A549 (cell line): ENCODE measurements around the gene KHDC1. TPM values are rescaled to one million over a fixed set of nuclear protein-coding genes. Genes with fewer than 3 reads are reported as not detected.

Experiments used
- ATAC-seq, 2 experiments: fragments of 200-7000 bp in 1 of 2; fragments of >200 bp in 1 of 2; cut with Nextera tagmentation in 1 of 2; cut with Tn5 transposase in 1 of 2; 3 replicates each; pipeline versions ENCODE4 v1.8.0 to v1.9.1; 2018 to 2020; ENCODE audit warnings: mild to moderate bottlenecking in 1 of 2, moderate library complexity in 1 of 2
- CTCF ChIA-PET: fragments of 300-600 bp; sonication (Branson Sonifier 250); formaldehyde crosslinking; extraction: SDS; loops from one replicate; lab custom pipeline; 2021; ENCODE audit warnings: antibody characterized with exemption, inconsistent platforms; lab: Yijun Ruan, JAX
- POLR2A ChIA-PET: fragments of 350-600 bp; formaldehyde crosslinking; extraction: SDS; loops from one replicate; lab custom pipeline; 2021; ENCODE audit warnings: antibody characterized with exemption, inconsistent platforms; lab: Yijun Ruan, JAX
- DNase-seq, 2 experiments: peaks; one replicate each; pipeline versions ENCODE4 v3.0.0 to v3.0.0-alpha.2; 2011 to 2016; ENCODE audit warnings: low read depth in 1 of 2, low spot score in 1 of 2
- FAIRE-seq: peaks from 2 replicates; lab custom pipeline; 2011; peaks lifted over from hg19 to GRCh38; lab: Jason Lieb, UNC
- H3K27ac ChIP-seq, 2 experiments: fragments of >200 bp; sonication (Bioruptor Twin); formaldehyde crosslinking; 3 replicates each; pipeline ENCODE4 v1.5.1; 2016 to 2017
- H3K4me1 ChIP-seq: fragments of >200 bp; sonication (Bioruptor Twin); formaldehyde crosslinking; 3 replicates; pipeline ENCODE4 v1.6.1; 2016
- H3K4me2 ChIP-seq: fragments of >200 bp; sonication (Bioruptor Twin); formaldehyde crosslinking; 3 replicates; pipeline ENCODE4 v1.6.1; 2016
- H3K4me3 ChIP-seq: fragments of >200 bp; sonication (Bioruptor Twin); formaldehyde crosslinking; 3 replicates; pipeline ENCODE4 v1.5.1; 2016
- H3K9me3 ChIP-seq: fragments of >200 bp; sonication (Bioruptor Twin); formaldehyde crosslinking; 3 replicates; pipeline ENCODE4 v1.6.1; 2016
- CBX8 ChIP-seq: fragments of 200-600 bp; sonication (generic); IDR thresholded peaks from 2 replicates; pipeline ENCODE4 v1.6.1; 2016
- CHD2 ChIP-seq: fragments of 150-350 bp; IDR thresholded peaks from 2 replicates; pipeline ENCODE4 v1.6.1; 2014; ENCODE audit warnings: low read length; ENCODE audit not compliant: partially characterized antibody
- EHMT2 ChIP-seq: fragments of 200-600 bp; sonication (generic); IDR thresholded peaks from 2 replicates; pipeline ENCODE4 v1.6.1; 2016; ENCODE audit warnings: antibody characterized with exemption, low read depth, mild to moderate bottlenecking, moderate library complexity
- ESRRA ChIP-seq: fragments of 150-350 bp; IDR thresholded peaks from 2 replicates; pipeline ENCODE4 v1.6.1; 2014; ENCODE audit warnings: mild to moderate bottlenecking, low read length, borderline replicate concordance
- FOSB ChIP-seq: fragments of 250-450 bp; sonication (Bioruptor Pico); IDR thresholded peaks from 2 replicates; pipeline ENCODE4 v1.5.0; 2020; ENCODE audit warnings: mild to moderate bottlenecking, moderate library complexity
- GATA3 ChIP-seq: IDR thresholded peaks from 2 replicates; pipeline ENCODE4 v1.6.1; 2012; ENCODE audit warnings: borderline replicate concordance
- HDAC2 ChIP-seq: fragments of 200-600 bp; sonication (generic); IDR thresholded peaks from 2 replicates; pipeline ENCODE4 v1.6.1; 2016
- HOXA7 ChIP-seq: fragments of 250-450 bp; sonication (Bioruptor Pico); IDR thresholded peaks from 2 replicates; pipeline ENCODE4 v1.5.0; 2020; ENCODE audit warnings: mild to moderate bottlenecking, moderate library complexity
- KDM5A ChIP-seq: fragments of 200-600 bp; sonication (generic); IDR thresholded peaks from 2 replicates; pipeline ENCODE4 v1.6.1; 2016; ENCODE audit warnings: antibody characterized with exemption, mild to moderate bottlenecking
- MAFK ChIP-seq: fragments of 450-650 bp; IDR thresholded peaks from 2 replicates; pipeline ENCODE4 v1.6.1; 2014; ENCODE audit not compliant: partially characterized antibody
- MYC ChIP-seq: IDR thresholded peaks from 2 replicates; pipeline ENCODE4 v1.6.1; 2012; ENCODE audit warnings: mild to moderate bottlenecking, inconsistent platforms, low read length, improper control_type of control experiment, borderline replicate concordance
- NPAS2 ChIP-seq: fragments of 250-450 bp; sonication (Bioruptor Pico); IDR thresholded peaks from 2 replicates; pipeline ENCODE4 v1.8.0; 2022; ENCODE audit warnings: mild to moderate bottlenecking, moderate library complexity, borderline replicate concordance
- PHF8 ChIP-seq: fragments of 200-600 bp; sonication (generic); IDR thresholded peaks from 2 replicates; pipeline ENCODE4 v1.6.1; 2016; ENCODE audit warnings: low read depth, mild to moderate bottlenecking, antibody characterized with exemption, moderate library complexity, borderline replicate concordance
- POLR2A ChIP-seq: IDR thresholded peaks from 2 replicates; pipeline ENCODE4 v1.6.1; 2012; ENCODE audit warnings: mild to moderate bottlenecking, low read length
- TP53 ChIP-seq: fragments of 250-450 bp; sonication (Bioruptor Pico); IDR thresholded peaks from 2 replicates; pipeline ENCODE4 v1.5.0; 2021; ENCODE audit warnings: mild to moderate bottlenecking, moderate library complexity
- ZC3H11A ChIP-seq: fragments of 450-650 bp; IDR thresholded peaks from 2 replicates; pipeline ENCODE4 v1.6.1; 2014; ENCODE audit warnings: antibody characterized with exemption, mild to moderate bottlenecking
- WGBS: methylation state at CpG from one replicate; pipeline ENCODE4 v1.1.6; 2017; ENCODE audit errors: missing lambda C conversion rate; 5-methylcytosine and 5-hydroxymethylcytosine counted together
- polyA plus RNA-seq, 4 experiments: library from polyadenylated mRNA; depleted of rRNA in 3 of 4; stranded (reverse); fragments of >200 nt; fragmentation: RNase III in 1 of 4; extraction: RNeasy Plus Mini Kit Qiagen cat#74134 plus additional on column Dnase treatment in 1 of 4; gene quantifications; 2 replicates in 3 of 4; 3 replicates in 1 of 4; pipeline ENCODE4 v1.2.3, GENCODE V29; 2011 to 2017
- TF ChIP-seq, protein P1 (sequence below): fragments of >200 bp; sonication (Bioruptor Twin); formaldehyde crosslinking; IDR thresholded peaks from 3 replicates; pipeline ENCODE4 v1.5.1; 2016
- TF ChIP-seq, protein P2 (sequence below): IDR thresholded peaks from 2 replicates; pipeline ENCODE4 v1.6.1; 2012; ENCODE audit warnings: low read depth, borderline replicate concordance
- TF ChIP-seq, protein P3 (sequence below): fragments of 200-600 bp; sonication (generic); IDR thresholded peaks from 2 replicates; pipeline ENCODE4 v1.6.1; 2016; ENCODE audit warnings: antibody characterized with exemption, mild to moderate bottlenecking, moderate library complexity
- TF ChIP-seq, protein P4 (sequence below): fragments of >200 bp; sonication (Bioruptor Twin); formaldehyde crosslinking; IDR thresholded peaks from 2 replicates; pipeline ENCODE4 v1.6.1; 2016

Gene KHDC1
- polyA plus RNA-seq, 2 of the 4 experiments (the other 2 are of a cell fraction): 4.5 to 5.2 TPM

DNA sequence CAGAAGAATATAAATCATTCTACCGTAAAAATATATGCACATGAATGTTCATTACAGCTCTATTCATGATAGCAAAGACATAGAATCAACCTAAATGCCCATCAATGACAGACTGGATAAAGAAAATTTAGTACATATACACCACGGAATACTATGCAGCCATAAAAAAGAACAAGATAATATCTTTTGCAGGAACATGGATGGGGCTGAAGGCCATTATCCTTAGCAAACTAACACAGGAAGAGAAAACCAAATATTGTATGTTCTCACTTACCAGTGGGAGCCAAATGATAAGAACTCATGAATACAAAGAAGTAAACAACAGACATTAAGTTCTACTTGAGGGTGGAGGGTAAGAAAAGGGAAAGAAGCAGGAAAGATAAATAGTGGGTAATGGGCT is 46.1 kb downstream of the KHDC1 start:
- DNase-seq (no peak), FAIRE-seq (no peak), ATAC-seq (no peak)
- WGBS: 45% methylated on average over 2 of the region's 2 CpGs
- Histone ChIP-seq H3K4me3 (no peak overlapping the region), H3K4me2 (no peak overlapping the region), H3K9me3 (no peaks in the 10 kb centered on the region), H3K4me1 (no peaks in the 10 kb centered on the region), H3K27ac (no peak overlapping the region)
- ChIA-PET POLR2A (no interaction called here), CTCF (no interaction called here)
- TF ChIP-seq GATA3 (no peak), POLR2A (no peak), NPAS2 (CRISPR knock-in tag) (no peak), EHMT2 (no peak), PHF8 (no peak), ESRRA (no peak), MAFK (no peak), KDM5A (no peak), HDAC2 (no peak), ZC3H11A (no peak), CBX8 (no peak)
- TF ChIP-seq, protein P1, sequence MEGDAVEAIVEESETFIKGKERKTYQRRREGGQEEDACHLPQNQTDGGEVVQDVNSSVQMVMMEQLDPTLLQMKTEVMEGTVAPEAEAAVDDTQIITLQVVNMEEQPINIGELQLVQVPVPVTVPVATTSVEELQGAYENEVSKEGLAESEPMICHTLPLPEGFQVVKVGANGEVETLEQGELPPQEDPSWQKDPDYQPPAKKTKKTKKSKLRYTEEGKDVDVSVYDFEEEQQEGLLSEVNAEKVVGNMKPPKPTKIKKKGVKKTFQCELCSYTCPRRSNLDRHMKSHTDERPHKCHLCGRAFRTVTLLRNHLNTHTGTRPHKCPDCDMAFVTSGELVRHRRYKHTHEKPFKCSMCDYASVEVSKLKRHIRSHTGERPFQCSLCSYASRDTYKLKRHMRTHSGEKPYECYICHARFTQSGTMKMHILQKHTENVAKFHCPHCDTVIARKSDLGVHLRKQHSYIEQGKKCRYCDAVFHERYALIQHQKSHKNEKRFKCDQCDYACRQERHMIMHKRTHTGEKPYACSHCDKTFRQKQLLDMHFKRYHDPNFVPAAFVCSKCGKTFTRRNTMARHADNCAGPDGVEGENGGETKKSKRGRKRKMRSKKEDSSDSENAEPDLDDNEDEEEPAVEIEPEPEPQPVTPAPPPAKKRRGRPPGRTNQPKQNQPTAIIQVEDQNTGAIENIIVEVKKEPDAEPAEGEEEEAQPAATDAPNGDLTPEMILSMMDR: no peak

DNA sequence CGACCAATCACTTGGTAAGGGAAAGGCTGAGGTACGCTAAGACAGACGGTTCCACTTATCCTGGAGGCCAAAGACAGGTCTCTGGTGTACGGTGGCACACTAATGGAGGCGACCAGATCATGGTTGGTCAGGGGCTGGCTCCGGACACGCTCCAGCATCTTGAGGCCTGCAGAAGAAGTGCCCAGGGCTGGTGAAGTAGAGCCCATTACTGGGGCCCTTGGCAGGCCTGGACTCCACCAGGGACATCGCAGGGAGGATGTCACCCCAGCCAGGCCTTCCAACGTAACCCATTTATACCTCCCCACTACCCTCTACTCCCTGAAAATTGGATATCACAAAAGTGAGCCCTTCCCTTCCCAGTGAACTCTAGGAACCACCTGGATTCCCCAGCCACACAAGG is 53.9 kb downstream of the KHDC1 start:
- POLR2A ChIA-PET: no interaction called here
- CTCF ChIA-PET: no interaction called here
- ATAC-seq (no peak), FAIRE-seq (no peak), DNase-seq (no peak)
- Histone ChIP-seq H3K9me3 (no peaks in the 10 kb centered on the region), H3K4me1 (no peaks in the 10 kb centered on the region), H3K27ac (no peak overlapping the region), H3K4me2 (no peak overlapping the region), H3K4me3 (no peak overlapping the region)
- TF ChIP-seq, protein P2, sequence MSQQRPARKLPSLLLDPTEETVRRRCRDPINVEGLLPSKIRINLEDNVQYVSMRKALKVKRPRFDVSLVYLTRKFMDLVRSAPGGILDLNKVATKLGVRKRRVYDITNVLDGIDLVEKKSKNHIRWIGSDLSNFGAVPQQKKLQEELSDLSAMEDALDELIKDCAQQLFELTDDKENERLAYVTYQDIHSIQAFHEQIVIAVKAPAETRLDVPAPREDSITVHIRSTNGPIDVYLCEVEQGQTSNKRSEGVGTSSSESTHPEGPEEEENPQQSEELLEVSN: no peak
- TF ChIP-seq HOXA7 (no peak), TP53 (CRISPR knock-in tag) (no peak), FOSB (no peak), CHD2 (no peak), MYC (no peak)
- TF ChIP-seq, protein P3, sequence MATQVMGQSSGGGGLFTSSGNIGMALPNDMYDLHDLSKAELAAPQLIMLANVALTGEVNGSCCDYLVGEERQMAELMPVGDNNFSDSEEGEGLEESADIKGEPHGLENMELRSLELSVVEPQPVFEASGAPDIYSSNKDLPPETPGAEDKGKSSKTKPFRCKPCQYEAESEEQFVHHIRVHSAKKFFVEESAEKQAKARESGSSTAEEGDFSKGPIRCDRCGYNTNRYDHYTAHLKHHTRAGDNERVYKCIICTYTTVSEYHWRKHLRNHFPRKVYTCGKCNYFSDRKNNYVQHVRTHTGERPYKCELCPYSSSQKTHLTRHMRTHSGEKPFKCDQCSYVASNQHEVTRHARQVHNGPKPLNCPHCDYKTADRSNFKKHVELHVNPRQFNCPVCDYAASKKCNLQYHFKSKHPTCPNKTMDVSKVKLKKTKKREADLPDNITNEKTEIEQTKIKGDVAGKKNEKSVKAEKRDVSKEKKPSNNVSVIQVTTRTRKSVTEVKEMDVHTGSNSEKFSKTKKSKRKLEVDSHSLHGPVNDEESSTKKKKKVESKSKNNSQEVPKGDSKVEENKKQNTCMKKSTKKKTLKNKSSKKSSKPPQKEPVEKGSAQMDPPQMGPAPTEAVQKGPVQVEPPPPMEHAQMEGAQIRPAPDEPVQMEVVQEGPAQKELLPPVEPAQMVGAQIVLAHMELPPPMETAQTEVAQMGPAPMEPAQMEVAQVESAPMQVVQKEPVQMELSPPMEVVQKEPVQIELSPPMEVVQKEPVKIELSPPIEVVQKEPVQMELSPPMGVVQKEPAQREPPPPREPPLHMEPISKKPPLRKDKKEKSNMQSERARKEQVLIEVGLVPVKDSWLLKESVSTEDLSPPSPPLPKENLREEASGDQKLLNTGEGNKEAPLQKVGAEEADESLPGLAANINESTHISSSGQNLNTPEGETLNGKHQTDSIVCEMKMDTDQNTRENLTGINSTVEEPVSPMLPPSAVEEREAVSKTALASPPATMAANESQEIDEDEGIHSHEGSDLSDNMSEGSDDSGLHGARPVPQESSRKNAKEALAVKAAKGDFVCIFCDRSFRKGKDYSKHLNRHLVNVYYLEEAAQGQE: no peak
- TF ChIP-seq, protein P4, sequence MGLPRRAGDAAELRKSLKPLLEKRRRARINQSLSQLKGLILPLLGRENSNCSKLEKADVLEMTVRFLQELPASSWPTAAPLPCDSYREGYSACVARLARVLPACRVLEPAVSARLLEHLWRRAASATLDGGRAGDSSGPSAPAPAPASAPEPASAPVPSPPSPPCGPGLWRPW: no peak
- 46% methylated on average over 9 of the region's 9 CpGs for WGBS
